Measurements from ENCODE around the gene PRTN3.
A peak's percentile ranks its signal among the peaks of the same experiment; 100 is the strongest.

Gene PRTN3

DNA sequence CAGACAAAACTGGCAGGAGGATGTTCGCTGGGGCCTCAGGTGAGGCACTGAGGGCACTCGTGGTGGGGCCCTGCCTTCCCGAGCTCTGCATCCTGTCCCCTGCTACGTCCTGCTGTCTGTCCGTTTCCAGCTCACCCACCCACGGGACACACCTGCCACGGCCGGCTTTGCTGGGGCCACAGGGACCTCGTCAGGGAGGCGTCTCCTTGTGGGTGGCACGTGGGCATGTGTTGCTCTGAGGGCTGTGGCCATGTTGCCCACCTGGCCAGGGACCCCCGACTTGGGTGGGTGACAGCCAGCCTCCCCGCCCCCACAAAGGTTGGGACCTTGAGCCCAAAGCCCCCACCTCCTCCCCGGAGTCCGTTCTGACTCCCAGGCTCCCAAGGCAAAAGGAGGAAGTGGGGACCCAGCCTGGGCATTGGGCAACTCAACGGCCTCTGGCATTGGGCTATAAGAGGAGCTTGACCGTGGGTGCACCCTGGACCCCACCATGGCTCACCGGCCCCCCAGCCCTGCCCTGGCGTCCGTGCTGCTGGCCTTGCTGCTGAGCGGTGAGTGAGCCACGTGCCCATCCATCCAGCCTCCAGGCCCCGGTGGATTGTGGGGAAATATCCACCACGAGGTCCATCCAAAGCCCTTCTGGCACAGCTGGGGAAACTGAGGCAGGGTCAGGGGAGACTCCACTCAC lies at the start of gene PRTN3:
Gene PRTN3 (plus strand): TSS at position 481 of the 688 bp plus-strand sequence. CDS start 10 bp downstream, at position 491.
- DNase-seq = no peak

GRCh38 chr19:791007-791566 lies 49.7 kb upstream of the PRTN3 start:
- no peak for DNase-seq

- no peak for DNase-seq
Observed at GRCh38 chr19:791567-792305, 49.1 kb upstream of the PRTN3 start.

- no peak for DNase-seq
Observed at GRCh38 chr19:792306-792885, 48.4 kb upstream of the PRTN3 start.

DNA sequence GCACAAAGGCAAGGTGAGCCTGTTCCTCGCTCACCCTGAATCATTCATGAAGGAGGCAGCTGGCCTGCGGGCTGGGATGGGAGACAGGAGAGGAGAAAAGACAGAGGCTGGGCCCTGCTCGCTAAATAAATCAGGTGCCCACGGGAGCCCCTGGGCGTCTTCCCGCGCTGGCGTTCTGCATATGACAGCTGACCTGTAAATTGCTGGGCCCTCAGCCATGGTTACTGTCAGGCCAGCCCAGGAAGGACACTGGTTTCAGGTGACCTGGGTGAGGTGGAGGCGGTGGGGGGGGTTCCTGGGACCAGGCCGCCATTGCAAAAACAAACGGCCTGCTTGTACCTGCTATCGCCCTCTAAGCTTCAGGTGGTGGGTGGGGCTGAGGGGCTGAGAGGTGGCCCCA lies 47.0 kb upstream of the PRTN3 start:
- DNase-seq = no peak

DNA sequence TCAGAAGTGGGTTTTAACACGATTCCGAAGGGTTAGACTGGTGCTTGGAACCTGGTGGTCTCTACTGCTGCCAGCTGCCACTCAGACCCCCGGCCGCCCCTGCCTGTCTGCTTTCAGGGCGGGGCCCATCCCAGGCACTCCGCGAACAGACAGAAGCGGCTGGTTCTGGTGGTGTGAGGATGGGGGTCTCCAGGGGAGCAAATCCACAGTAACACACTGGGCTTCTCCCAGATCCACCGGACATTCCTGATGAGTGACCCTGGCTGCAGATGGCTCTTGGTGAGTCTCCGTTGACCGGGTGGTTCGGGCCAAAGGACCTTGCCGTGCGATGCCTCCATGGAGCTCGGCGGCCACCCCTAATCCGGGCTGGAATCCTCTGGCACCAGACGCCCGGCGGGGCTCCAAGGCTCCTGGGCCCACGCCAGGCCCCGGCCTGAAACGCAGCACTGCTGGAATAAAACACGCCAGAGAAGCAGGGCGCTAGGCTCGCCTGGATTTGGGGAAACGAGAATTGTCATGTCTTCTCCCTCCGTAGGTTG lies 45.7 kb upstream of the PRTN3 start:
- DNase-seq = peak in 11 of 56 donors; percentile 6 to 62 (median 29)

DNA sequence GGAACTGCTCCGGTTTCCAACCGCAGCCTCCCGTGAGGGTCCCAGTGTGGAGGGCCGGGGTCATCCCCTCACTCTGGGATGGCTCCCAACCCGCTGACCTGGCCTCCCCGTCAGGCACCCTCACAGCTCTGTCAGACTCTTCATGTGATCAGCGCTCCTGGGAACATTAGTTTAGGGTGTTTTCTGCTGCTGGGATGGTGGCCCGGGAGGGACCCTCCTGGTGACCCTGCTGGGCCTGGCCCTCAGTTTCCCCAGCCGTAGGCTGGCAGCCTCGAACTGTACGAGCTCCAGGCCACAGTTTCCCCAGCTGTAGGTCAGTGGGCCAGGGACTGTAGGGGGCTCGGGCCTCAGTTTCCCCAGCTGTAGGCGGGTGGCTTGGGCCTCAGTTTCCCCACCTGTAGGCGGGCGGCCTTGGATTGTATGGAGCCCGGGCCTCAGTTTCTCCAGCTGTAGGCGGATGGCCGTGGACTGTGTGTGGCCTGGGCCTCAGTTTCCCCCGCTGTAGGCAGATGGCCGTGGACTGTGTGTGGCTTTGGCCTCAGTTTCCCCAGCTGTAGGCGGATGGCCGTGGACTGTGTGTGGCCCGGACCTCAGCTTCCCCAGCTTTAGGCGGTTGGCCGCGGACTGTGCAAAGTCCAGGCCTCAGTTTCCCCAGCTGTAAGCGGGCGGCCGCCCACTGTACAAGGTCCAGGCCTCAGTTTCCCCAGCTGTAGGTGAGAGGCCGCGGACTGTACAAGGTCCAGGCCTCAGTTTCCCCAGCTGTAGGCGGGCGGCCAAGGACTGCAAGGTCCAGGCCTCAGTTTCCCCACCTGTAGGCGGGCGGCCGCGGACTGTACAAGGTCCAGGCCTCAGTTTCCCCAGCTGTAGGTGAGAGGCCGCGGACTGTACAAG lies 44.9 kb upstream of the PRTN3 start:
- no peak for DNase-seq

DNA sequence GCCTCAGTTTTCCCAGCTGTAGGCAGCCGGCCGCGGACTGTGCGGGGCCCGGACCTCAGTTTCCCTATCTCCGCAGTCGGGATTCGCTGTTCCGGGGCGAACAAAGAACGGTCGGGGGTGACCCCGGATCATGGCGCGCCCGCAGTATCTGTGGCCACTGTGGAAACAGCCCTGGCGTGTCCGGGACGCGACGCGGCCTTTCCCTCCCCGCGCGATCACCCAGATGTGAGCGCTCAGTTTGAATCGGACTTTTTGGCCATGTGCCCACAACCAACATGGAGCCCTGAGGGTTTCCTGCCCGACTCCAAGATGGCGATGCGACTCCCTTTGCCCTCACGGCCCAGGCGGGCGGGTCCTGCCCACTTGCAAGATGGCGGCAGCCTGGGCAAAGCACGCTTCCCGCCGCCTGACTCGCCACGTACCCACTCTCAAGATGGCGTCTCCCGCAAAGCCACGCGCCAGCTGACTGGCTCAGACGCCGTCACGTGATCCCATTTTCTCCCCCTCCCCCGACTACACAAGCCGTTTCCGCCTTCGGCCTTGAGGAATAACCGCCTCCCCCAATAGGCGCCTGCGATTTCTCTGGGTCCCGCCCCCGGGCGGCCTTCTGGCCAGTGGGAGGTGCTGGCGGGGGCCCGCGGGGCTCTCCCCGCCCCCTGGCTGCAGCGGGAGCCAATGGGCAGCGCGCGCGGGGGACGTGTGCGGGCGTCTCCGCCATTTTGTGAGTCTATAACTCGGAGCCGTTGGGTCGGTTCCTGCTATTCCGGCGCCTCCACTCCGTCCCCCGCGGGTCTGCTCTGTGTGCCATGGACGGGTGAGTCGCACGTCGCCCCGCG lies 43.9 kb upstream of the PRTN3 start, which contains the start of gene PTBP1:
Gene PTBP1 (plus strand): TSS at position 761 of the 836 bp plus-strand sequence. CDS start 46 bp downstream, at position 807.
- peak; percentile 79 to 100 (median 100) for DNase-seq

DNA sequence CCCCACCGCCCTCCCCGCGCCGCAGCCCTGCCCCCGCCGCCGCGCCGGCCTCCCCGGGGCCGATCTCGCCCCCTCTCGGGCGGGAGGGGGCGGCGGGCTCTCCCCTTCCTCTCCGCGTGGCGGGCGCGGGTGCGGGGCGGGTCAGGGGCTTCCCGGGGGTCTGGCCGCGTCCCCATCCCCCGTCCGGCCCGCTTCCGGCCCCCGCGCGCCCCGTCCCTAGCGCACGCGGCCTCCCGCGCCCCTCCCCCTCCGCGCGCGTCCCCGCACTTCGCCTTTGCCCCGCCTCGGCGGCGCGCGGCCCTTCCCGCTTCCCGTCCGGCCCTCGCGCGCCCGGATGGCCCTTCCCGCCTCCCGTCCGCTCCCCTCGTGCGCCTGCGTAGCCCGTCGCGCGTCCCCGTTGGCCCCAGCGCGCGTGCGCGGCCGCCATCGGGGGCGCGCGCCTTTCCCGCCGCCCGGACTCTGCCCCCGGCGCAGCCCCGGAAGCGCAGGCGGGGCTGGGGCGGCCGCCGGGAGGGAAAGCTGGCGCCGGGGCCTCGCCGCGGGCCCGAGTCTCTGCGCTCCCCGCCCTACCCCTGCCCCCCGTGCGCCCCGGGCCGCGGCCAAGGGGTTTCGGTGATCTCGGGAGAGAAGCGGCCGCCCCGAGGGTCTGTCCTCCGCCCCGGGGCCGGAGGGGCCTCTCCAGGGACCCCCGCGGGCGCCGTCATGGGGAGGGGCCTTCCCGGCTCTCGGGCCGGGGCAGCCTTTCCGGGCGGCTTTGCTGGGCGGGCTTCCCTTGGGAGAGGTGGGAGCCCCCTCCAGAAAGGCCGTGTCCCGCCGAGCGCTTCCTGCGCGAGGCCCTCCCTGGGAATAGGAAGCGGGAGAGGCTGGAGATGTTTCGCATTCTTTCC lies 43.0 kb upstream of the PRTN3 start:
- peak in 47 of 56 donors; percentile 6 to 83 (median 57) for DNase-seq

- no peak for DNase-seq
Observed at GRCh38 chr19:798415-799075, 42.3 kb upstream of the PRTN3 start.

GRCh38 chr19:799076-799881 lies 41.5 kb upstream of the PRTN3 start:
- DNase-seq = no peak

GRCh38 chr19:800360-801029 lies 40.3 kb upstream of the PRTN3 start:
- no peak for DNase-seq

DNA sequence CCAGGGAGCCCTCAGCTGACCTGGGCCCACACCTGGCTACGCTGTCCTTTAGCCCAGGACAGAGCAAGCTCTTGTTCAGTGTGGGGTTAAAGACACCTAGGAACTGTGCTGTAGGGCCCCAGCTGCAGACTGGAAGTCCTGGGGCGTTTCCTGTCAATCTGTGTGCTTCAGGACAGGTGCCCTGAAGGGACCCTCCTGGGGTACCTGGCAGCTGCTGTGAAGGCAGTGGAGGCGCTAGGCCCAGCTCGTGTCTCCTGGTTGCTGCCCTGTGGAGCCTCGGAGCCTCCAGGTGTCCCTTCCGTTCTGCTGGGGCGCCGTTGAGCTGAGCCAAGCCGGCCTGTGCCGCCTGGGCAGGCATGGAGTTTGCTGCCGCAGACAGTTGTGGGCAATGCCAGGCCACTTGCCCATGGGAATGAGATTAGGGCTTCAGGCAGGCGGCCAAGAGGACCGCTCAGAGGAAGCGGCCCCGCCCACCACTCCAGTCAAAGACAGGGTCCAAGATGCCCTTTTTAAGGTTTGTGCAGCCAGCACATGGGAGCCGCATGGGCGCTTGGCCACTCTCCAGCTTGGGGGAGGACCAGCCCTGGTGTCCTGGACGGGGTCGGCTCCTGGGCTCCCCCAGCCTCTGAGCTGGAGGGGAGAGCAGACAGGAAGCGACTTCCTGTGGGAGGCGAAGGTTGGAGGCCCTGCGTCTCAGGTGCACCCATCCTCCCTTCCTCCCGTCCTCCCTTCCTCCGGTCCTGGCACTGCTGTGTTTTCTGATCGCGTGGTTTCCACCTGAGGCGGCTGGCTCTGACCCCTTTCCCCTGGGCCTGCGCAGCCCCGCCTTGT lies 39.6 kb upstream of the PRTN3 start:
- peak in 8 of 56 donors; percentile 9 to 42 (median 17) for DNase-seq

DNA sequence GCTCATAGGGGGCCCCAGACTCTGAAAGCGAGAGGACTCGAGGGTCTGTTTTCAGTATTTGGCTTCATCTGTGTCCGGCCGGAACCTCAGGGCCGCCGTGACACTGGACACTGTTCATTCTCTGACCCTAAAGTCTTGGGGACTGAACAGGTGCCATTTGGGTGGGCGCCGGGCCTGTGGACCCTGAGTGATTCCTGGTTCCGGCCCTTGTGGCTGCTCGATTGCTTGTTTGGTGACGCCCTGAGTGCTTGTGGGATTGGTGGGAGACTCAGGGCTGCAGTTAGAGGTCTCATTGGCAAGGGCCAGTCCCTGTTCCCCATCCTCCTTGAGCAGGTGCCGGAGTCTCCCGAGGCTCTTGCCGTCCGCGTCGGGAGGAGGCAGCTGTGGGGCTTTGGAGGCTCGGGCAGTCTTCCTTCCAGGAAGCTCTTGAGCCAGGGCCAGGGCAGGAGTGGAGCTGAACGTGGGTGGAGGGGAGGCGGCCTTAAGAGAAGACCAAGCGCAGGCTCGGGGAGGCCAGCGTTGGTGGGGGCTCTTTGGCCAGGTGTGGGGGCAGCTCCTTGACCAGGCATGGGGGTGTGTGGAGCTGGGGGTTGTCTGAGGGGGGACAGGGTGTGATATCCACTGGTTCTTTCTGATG lies 38.8 kb upstream of the PRTN3 start:
- DNase-seq = no peak

DNA sequence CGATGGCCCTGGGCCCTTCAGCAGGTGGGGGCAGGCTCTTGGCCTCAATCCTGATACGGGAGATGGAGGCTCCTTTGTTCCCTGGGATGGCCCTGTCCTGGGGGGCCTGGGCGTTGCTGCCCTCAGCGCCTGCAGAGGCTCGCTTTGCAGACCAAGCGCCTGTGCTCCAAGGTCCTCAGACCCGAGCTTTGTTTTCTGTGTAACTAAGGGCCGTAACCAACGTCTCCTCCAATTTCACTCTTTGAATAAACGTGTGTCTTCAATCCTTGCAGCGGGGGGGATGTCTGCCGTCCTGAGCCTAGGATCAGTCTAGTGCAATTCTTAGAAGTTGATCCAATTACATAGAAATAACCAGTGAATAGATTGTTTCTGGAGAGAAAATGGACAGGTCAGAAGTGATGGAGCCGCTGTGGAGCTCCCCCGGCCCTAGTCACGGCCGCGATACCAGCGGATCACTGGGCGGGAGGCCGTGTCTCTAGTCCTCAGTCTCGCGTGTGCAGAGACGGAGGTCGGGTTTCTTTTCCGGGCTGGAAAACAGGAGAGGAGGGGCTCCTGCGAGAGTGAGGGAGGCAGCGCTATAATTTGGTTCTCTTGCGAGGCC lies 38.2 kb upstream of the PRTN3 start:
- DNase-seq = no peak

All from amygdala (tissue), 56 donors.